GM19025 (cell line): Measurements from ENCODE around the gene ULK2.

ENCODE experiments used
- ATAC-seq: cut with Tn5 transposase; IDR thresholded peaks from one replicate; pipeline ENCODE4 v1.9.1; 2021; ENCODE audit warnings: mild to moderate bottlenecking, low read depth, moderate library complexity; ENCODE audit not compliant: unreplicated experiment

The ULK2 gene

DNA sequence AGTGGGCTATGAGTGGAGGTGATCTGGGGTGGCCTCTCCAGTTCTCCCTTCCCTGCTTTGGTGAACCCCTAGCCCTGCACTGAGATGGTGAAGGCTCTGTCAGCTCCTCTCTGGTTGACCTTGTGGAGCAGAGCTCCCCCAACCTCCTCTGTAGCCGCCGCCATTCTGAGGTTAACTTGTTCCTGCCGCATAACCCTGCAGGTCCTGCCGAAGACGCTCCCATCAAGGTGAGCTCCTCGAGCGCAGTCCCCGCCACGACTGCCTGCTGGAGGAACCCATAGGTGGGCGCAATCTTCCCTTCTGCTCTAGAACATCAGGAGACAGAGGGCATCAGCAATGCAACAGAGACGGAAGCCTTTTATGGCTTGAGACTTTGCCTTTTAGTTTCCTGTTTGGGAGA is 136.1 kb downstream of the ULK2 start:
- no peak for ATAC-seq

DNA sequence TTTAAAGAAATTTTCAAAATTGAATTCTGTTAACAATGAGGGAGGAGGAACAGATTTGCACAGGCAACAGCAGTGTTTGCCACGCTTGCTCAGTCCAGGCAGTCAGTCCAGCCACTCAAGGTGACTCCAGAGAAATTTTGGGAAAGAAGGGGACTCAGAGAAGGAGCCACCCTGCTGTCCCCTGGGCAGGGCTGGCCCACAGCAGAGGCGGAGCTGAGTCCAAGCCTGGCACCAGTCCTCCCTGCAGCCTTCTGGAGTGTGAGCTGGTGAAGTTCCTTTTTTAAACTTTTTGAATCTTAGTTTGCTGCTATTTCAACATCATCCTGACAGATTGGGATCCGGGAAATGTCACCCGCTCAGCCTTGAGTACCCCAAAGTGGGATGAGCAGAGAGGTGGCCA is 136.9 kb downstream of the ULK2 start:
- ATAC-seq = no peak

DNA sequence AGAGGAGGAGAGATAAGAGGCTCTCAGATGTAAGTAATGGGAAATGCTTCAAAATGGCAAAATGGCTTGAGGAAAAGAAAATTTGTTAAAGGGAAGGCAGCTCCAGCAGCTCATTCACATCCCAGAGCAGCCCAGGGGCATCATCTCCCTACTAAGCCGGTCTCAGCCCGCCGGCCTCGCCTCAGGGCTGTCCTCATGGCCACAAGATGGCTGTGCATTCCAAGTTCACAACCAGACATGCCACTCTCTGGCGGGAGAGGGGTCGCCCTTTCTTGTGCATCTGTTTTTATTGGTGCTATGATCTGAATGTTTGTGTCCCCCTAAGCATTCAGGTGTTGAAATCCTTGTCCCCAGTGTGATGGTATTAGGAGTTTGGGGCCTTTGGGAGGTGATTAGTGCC is 137.8 kb downstream of the ULK2 start:
- no peak for ATAC-seq

DNA sequence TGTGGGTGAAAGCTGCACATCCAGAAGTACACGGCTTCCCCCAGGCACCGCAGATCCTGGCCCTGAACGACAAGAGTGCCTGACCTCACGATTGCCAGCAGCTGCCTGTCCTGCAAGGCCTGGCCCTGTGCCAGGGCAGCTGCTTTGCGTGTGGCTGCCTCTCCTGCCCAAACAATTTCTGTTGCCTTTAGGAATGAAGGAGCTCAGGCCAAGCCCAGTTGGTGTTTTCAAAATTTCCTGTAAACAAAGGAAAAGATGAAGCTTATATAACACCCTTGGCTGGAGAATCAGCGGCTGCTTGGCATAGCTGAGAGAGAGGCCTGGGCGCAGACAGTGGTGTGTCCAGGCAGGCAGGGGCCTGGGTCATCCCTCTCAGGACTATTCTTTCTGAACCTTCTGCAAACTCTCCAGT is 139.6 kb downstream of the ULK2 start:
- no peak for ATAC-seq

DNA sequence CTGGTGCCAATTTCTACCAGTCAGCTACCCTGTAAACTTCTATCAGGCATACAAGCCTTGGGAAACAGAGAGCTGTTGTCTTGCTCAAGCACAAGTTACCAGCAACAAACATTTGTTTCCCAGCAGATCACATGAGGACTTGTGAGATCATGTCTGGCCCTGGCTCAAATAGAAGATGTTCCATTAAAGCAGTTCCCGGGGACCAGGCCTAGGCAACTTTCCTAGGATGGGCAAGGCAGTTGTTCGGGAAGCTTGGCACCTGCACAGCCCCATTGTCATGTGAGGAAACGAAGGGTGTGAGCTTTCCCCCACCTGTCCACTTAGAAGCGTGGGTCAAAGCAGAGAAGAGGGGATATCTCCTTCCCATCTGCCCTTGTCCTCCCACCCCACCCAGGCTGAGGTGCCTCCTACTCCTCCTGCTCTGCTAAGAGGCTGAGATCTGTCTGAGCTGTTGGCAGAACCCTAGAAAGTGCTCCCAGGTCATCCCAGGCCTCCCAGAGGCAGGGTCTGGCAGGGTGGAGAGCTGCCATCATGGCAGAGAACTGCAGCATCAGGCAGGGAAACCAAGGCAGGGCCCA is 140.1 kb downstream of the ULK2 start:
- ATAC-seq = no peak

DNA sequence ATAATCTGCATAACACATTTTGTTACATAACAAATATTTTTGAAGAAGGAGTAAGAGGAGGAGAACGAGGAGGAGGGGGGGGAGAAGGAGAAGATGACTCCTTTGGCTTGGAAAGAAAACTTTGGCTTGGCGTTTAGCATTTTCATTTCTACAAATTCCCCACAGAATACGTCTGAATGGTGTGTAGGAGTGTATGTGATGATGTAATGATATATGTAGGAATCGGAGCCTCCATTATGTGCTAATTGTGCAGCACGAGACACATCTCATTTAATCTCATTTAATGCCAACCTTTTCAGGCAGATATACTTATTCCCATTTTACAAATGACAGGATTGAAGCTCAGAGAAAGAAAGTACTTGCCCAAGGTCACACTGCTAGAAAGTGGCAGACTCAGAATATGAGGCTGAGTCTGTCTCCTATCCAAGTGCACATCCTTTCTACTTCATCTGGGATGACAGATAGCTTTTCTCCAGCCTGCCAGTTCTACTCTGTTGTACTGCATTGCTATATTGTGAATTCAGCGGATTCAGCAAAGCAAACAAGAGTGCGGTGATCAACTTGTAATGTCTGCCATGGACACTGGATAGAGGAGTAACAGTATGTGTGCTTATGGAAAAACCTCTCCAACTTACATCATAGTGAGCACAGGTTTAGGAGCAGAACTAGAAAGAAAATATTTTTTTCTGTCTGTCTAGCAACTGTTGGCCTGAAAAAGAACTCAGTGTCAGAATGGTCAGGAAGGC is 140.9 kb downstream of the ULK2 start:
- ATAC-seq = no peak

DNA sequence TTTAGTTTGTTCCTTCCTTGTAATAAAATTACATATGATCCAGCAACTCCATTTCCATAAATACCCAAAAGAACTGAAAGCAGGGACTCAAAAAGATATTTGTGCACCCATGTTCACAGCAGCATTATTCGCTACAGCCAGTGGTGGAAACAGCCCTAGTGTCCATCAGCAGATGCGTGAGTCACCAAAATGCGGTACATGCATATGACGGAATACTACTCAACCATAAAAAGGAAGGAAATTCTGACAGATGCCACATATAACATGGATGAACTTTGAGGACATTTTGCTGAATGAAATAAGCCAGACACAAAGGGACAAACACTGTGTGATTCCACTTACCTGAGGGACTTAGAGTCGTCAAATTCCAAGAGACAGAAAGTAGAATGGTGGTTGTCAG is 142.2 kb downstream of the ULK2 start:
- no peak for ATAC-seq

DNA sequence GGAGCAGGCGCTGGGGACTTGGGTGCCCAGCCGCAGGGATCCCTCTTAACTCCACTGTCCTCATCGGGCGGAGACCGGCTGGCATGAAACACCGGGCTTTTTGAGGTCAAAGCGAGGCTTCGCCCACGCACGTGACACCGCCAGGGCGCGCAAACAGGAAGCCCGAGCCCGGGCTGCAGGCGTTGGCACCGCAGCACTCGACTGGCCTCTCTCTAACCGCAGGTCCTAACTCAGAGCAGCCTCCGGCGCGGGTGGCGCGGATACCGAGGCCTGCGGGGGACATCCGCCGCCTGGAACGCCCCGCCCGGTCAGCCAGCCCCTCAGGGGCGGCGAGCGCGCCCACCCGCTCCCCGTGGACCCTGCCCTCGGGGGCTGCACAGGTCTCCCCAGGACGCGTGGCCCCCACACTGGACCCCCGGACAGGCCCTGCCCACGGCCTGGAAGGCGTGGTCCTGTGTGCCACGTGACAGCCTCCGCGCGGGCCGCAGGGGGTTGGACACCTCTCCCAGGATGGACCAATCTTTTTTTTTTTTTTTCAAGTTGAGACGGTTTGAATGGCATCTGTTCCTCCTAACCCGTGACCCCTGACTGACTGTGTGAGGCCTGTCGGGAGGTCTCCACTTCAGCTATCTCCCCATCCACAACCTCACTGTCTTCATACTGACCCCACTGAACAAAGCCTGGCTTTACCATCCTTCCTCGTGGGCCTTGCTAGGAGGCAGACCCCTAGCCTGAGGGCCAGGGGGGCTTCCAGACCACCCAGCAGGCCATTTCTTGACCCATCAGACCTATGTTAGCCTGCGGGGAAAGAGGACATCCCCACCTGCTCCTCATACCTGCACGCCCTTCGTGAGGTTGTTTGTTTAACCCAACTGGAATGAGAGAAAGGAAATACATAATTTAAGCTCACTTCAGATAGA is 143.0 kb downstream of the ULK2 start:
- ATAC-seq = no peak

DNA sequence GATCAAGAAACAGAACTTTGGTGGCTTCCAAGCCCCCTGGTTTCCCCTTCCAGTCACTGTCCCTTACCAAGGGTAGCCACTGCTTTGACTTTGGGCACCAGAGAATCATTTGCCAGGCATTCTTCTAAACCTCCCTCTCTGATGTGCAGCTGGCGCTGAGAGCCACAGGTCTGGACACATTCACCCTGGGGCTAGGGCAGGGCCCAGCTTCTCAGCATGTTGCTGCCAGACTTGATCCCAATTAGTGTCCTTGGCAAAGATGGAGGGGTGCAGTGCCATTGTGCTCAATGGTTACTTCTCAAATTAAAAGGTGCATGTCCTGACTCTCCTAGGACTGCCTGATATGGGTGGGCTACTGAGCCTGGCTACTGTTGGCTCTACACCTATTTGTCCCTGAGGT is 143.8 kb downstream of the ULK2 start:
- ATAC-seq = no peak
